K562 (cell line): Measurements from ENCODE around the gene TMEM116. TPM values are rescaled to one million over a fixed set of nuclear protein-coding genes. Genes with fewer than 3 reads are reported as not detected.

ENCODE experiments used
- CBX1 ChIP-seq: sonication (generic); IDR thresholded peaks from 2 replicates; pipeline ENCODE4 v1.6.1; 2016; ENCODE audit warnings: antibody characterized with exemption, low read depth, mild to moderate bottlenecking
- CEBPB ChIP-seq: fragments of 450-650 bp; IDR thresholded peaks from 2 replicates; pipeline ENCODE4 v1.6.1; 2016; ENCODE audit warnings: missing genetic modification characterization, missing compliant biosample characterization
- EHMT2 ChIP-seq: fragments of 450-650 bp; IDR thresholded peaks from 2 replicates; pipeline ENCODE4 v1.6.1; 2018; ENCODE audit warnings: antibody characterized with exemption
- FOXM1 ChIP-seq, 2 experiments: fragments of 450-650 bp in 1 of 2; sonication (generic) in 1 of 2; formaldehyde crosslinking in 1 of 2; IDR thresholded peaks; 2 replicates each; pipeline versions ENCODE4 v1.6.1 to v1.9.0; 2017 to 2022; ENCODE audit warnings: low read depth in 2 of 2, mild to moderate bottlenecking in 2 of 2, missing genetic modification reagents in 1 of 2, moderate library complexity in 1 of 2
- GABPA ChIP-seq: fragments of 200-800 bp; sonication (Bioruptor generic); conservative IDR thresholded peaks from 2 replicates; pipeline ENCODE4 v1.6.1; 2016; ENCODE audit warnings: low read depth, missing genetic modification characterization, missing compliant biosample characterization
- HMG20B ChIP-seq: fragments of 250-450 bp; sonication (Bioruptor Pico); IDR thresholded peaks from 2 replicates; pipeline ENCODE4 v1.5.0; 2021; ENCODE audit warnings: mild to moderate bottlenecking
- RCOR1 ChIP-seq, 2 experiments: IDR thresholded peaks; 2 replicates each; pipeline ENCODE4 v1.6.1; 2012; ENCODE audit warnings: low read depth in 2 of 2, low read length in 2 of 2, borderline replicate concordance in 1 of 2, improper control_type of control experiment in 1 of 2
- SOX6 ChIP-seq: fragments of 450-650 bp; IDR thresholded peaks from 2 replicates; pipeline ENCODE4 v1.6.1; 2014; ENCODE audit warnings: mild to moderate bottlenecking
- TRIM28 ChIP-seq: fragments of 450-650 bp; IDR thresholded peaks from 2 replicates; pipeline ENCODE4 v1.6.1; 2017
- ZNF124 ChIP-seq: sonication (generic); formaldehyde crosslinking; IDR thresholded peaks from 2 replicates; pipeline ENCODE4 v1.8.1; 2022; ENCODE audit warnings: missing genetic modification reagents
- ZNF696 ChIP-seq: fragments of 250-450 bp; sonication (Bioruptor Pico); conservative IDR thresholded peaks from 2 replicates; pipeline ENCODE4 v1.4.0; 2020; ENCODE audit warnings: mild to moderate bottlenecking, moderate library complexity
- polyA plus RNA-seq, 8 experiments: library from polyadenylated mRNA; depleted of rRNA in 4 of 8; stranded (reverse) in 5 of 8; unstranded in 3 of 8; fragments of >200 nt; fragmentation: Nextera tagmentation in 2 of 8; fragmentation: Illumina TruSeq in 1 of 8; extraction: Ambion mirVana in 2 of 8; extraction: Trizol in 1 of 8; gene quantifications; 2 replicates each; pipeline versions ENCODE4 v1.2.1 to v1.2.3, GENCODE V29; 2011 to 2014; ENCODE audit warnings: inconsistent platforms in 1 of 8, missing spikeins in 1 of 8
- total RNA-seq, 7 experiments: library from RNA; depleted of rRNA in 6 of 7; stranded (reverse); fragments of >200 nt in 6 of 7; fragmentation: Illumina TruSeq in 2 of 7; extraction: Trizol in 2 of 7; gene quantifications; 2 replicates each; pipeline versions ENCODE4 v1.2.1 to v1.2.3, GENCODE V29; 2011 to 2021; ENCODE audit warnings: low replicate concordance in 1 of 7
- TF ChIP-seq, protein P1 (sequence below): sonication (generic); formaldehyde crosslinking; IDR thresholded peaks from 2 replicates; pipeline ENCODE4 v1.4.0; 2020; ENCODE audit warnings: mild to moderate bottlenecking, missing genetic modification reagents
- TF ChIP-seq, protein P2 (sequence below), 2 experiments: IDR thresholded peaks in 1 of 2; conservative IDR thresholded peaks in 1 of 2; 2 replicates each; pipeline ENCODE4 v1.6.1; 2016; ENCODE audit warnings: low read depth in 2 of 2, mild to moderate bottlenecking in 1 of 2, missing compliant biosample characterization in 1 of 2, missing genetic modification characterization in 1 of 2, moderate library complexity in 1 of 2
- TF ChIP-seq, protein P3 (sequence below): fragments of 450-650 bp; IDR thresholded peaks from 2 replicates; pipeline ENCODE4 v1.6.1; 2018; ENCODE audit not compliant: partially characterized antibody
- TF ChIP-seq, protein P4 (sequence below): fragments of 450-650 bp; IDR thresholded peaks from 2 replicates; pipeline ENCODE4 v1.6.1; 2016; ENCODE audit warnings: antibody characterized with exemption

Gene TMEM116
- total and polyA plus RNA-seq, 9 of the 15 experiments (the other 6 are each of a cell fraction or from before 2014, with no cell fraction given), result 5.2 to 78.6 (median 13.9) TPM

DNA sequence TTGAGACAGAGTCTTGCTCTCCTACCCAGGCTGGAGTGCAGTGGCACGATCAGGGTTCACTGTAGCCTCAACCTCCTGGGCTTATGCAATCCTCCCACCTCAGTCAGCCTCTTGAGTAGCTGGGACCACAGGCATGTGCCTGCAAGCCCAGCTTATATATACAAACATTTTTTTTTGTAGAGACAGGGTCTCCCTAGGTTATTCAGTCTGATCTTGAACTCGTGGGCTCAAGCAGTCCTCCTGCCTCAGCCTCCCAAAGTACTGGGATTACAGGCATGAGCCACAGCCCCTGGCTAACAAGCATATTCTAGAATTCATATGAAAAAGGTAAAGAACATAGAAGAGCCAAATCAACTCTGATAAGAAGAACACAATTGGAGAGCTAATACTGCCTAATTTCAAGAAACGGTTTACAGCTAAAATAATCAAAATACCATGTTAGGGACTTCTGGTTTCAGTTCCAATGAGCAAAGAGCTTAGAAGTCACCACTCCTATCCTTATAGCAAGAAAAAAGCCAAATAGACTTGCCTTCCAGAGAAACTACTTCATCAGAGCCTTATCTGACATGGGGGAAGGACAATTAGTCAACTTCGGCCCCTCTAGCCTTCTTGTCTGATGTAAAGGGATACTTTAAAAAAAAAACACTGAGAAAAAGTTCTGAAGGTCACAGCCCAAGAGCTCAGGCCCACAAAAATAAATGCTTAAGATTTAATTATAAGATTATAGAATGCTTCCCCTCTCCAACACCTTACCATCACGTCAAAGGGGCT is 37.6 kb downstream of the TMEM116 start (continued):
- TF ChIP-seq, protein P1, sequence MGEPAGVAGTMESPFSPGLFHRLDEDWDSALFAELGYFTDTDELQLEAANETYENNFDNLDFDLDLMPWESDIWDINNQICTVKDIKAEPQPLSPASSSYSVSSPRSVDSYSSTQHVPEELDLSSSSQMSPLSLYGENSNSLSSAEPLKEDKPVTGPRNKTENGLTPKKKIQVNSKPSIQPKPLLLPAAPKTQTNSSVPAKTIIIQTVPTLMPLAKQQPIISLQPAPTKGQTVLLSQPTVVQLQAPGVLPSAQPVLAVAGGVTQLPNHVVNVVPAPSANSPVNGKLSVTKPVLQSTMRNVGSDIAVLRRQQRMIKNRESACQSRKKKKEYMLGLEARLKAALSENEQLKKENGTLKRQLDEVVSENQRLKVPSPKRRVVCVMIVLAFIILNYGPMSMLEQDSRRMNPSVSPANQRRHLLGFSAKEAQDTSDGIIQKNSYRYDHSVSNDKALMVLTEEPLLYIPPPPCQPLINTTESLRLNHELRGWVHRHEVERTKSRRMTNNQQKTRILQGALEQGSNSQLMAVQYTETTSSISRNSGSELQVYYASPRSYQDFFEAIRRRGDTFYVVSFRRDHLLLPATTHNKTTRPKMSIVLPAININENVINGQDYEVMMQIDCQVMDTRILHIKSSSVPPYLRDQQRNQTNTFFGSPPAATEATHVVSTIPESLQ, result no peak
- no peak for TF ChIP-seq TRIM28
- no peak for TF ChIP-seq HMG20B (CRISPR knock-in tag)
- TF ChIP-seq, protein P2, sequence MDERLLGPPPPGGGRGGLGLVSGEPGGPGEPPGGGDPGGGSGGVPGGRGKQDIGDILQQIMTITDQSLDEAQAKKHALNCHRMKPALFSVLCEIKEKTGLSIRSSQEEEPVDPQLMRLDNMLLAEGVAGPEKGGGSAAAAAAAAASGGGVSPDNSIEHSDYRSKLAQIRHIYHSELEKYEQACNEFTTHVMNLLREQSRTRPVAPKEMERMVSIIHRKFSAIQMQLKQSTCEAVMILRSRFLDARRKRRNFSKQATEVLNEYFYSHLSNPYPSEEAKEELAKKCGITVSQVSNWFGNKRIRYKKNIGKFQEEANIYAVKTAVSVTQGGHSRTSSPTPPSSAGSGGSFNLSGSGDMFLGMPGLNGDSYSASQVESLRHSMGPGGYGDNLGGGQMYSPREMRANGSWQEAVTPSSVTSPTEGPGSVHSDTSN (CRISPR knock-in tag; IDR thresholded peaks at IDR 0.05; ENCODE audit: low read depth), result no peak
- TF ChIP-seq, protein P2 (tag; conservative IDR thresholded peaks at IDR 0.05; ENCODE audit: low read depth), result peak; percentile 90
- TF ChIP-seq SOX6, result 0 out of 2 replicates have a peak, but pooled peaks have one; percentile 4
- TF ChIP-seq CBX1, result no peak
- TF ChIP-seq ZNF696, result no peak
- no peak for TF ChIP-seq GABPA (tag)
- peak; percentile 88 for TF ChIP-seq CEBPB (tag)
- TF ChIP-seq, protein P3, sequence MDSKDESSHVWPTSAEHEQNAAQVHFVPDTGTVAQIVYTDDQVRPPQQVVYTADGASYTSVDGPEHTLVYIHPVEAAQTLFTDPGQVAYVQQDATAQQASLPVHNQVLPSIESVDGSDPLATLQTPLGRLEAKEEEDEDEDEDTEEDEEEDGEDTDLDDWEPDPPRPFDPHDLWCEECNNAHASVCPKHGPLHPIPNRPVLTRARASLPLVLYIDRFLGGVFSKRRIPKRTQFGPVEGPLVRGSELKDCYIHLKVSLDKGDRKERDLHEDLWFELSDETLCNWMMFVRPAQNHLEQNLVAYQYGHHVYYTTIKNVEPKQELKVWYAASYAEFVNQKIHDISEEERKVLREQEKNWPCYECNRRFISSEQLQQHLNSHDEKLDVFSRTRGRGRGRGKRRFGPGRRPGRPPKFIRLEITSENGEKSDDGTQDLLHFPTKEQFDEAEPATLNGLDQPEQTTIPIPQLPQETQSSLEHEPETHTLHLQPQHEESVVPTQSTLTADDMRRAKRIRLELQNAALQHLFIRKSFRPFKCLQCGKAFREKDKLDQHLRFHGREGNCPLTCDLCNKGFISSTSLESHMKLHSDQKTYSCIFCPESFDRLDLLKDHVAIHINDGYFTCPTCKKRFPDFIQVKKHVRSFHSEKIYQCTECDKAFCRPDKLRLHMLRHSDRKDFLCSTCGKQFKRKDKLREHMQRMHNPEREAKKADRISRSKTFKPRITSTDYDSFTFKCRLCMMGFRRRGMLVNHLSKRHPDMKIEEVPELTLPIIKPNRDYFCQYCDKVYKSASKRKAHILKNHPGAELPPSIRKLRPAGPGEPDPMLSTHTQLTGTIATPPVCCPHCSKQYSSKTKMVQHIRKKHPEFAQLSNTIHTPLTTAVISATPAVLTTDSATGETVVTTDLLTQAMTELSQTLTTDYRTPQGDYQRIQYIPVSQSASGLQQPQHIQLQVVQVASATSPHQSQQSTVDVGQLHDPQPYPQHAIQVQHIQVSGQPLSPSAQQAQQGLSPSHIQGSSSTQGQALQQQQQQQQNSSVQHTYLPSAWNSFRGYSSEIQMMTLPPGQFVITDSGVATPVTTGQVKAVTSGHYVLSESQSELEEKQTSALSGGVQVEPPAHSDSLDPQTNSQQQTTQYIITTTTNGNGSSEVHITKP, result no peak
- no peak for TF ChIP-seq EHMT2
- TF ChIP-seq, protein P4, sequence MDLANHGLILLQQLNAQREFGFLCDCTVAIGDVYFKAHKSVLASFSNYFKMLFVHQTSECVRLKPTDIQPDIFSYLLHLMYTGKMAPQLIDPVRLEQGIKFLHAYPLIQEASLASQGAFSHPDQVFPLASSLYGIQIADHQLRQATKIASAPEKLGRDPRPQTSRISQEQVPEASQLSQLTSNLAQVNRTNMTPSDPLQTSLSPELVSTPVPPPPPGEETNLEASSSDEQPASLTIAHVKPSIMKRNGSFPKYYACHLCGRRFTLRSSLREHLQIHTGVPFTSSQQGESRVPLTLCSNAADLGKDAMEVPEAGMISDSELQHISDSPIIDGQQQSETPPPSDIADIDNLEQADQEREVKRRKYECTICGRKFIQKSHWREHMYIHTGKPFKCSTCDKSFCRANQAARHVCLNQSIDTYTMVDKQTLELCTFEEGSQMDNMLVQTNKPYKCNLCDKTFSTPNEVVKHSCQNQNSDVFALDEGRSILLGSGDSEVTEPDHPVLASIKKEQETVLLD, result no peak
- no peak for TF ChIP-seq ZNF124 (CRISPR knock-in tag)
- TF ChIP-seq FOXM1 (IDR thresholded peaks at IDR 0.05; ENCODE audit: low read depth), result no peak
- TF ChIP-seq FOXM1 (CRISPR knock-in tag; IDR thresholded peaks at IDR 0.05; ENCODE audit: low read depth), result no peak
- TF ChIP-seq RCOR1 (IDR thresholded peaks at IDR 0.05; ENCODE audit: borderline replicate concordance in 1 of 2, low read depth in 2 of 2, low read length in 2 of 2), result peak in 1 of 2 experiments; percentile 42; a peak in 1 of 4 replicates
